CD4-positive, CD25-positive, alpha-beta regulatory T cell (primary cell): ENCODE results near the gene NANOGP8. TPM values are rescaled to one million over a fixed set of nuclear protein-coding genes. Genes with fewer than 3 reads are reported as not detected.

Experiments
- ATAC-seq, 2 donors: fragments of 150-1000 bp; cut with Tn5 transposase; one replicate each; pipeline ENCODE4 v1.10.0; 2021; ENCODE audit warnings: low read depth in 2 of 2, moderate number of reproducible peaks in 2 of 2, moderate library complexity in 1 of 2
- DNase-seq, 3 donors: peaks; one replicate each; pipeline versions ENCODE4 v3.0.0 to v3.0.0-alpha.2; 2012 to 2022; ENCODE audit warnings: mixed read lengths in 1 of 3
- H3K27ac ChIP-seq: one replicate; pipeline ENCODE4 v1.7.0; 2013; ENCODE audit warnings: mild to moderate bottlenecking, low read length; ENCODE audit not compliant: insufficient read depth, poor library complexity, severe bottlenecking
- H3K27me3 ChIP-seq: one replicate; pipeline ENCODE4 v1.7.0; 2013; ENCODE audit warnings: low read length; ENCODE audit not compliant: control insufficient read depth, insufficient read depth
- H3K36me3 ChIP-seq: one replicate; pipeline ENCODE4 v1.7.0; 2013; ENCODE audit warnings: mild to moderate bottlenecking, low read length, moderate library complexity; ENCODE audit not compliant: control insufficient read depth, insufficient read depth
- H3K4me1 ChIP-seq: 2 replicates; pipeline ENCODE4 v1.7.0; 2013; ENCODE audit warnings: mild to moderate bottlenecking, low read length; ENCODE audit not compliant: insufficient read depth, control insufficient read depth, poor library complexity, severe bottlenecking
- H3K4me3 ChIP-seq: one replicate; pipeline ENCODE4 v1.7.0; 2013; ENCODE audit warnings: low read depth, mild to moderate bottlenecking, low read length, moderate library complexity
- H3K9me3 ChIP-seq, 2 experiments: 1 replicate in 1 of 2; 2 replicates in 1 of 2; pipeline ENCODE4 v1.7.0; 2013; ENCODE audit warnings: low read length in 2 of 2, mild to moderate bottlenecking in 1 of 2, moderate library complexity in 1 of 2; ENCODE audit not compliant: control insufficient read depth in 2 of 2
- H3K27ac Mint-ChIP-seq, 3 donors: one replicate each; pipeline ENCODE4 v1.8.0; 2020 to 2022; ENCODE audit warnings: mild to moderate bottlenecking in 3 of 3, mixed read lengths in 3 of 3, moderate library complexity in 2 of 3
- H3K27me3 Mint-ChIP-seq: one replicate; pipeline ENCODE4 v1.8.0; 2022; ENCODE audit warnings: mild to moderate bottlenecking, mixed read lengths
- H3K36me3 Mint-ChIP-seq: one replicate; pipeline ENCODE4 v1.8.0; 2020; ENCODE audit warnings: mixed read lengths
- H3K4me1 Mint-ChIP-seq, 4 donors: one replicate each; pipeline ENCODE4 v1.8.0; 2020 to 2022; ENCODE audit warnings: mixed read lengths in 4 of 4, mild to moderate bottlenecking in 1 of 4
- H3K4me3 Mint-ChIP-seq, 4 donors: one replicate each; pipeline ENCODE4 v1.8.0; 2020 to 2022; ENCODE audit warnings: mild to moderate bottlenecking in 4 of 4, mixed read lengths in 4 of 4, moderate library complexity in 3 of 4
- H3K9me3 Mint-ChIP-seq, 7 donors: one replicate each; pipeline ENCODE4 v1.8.0; 2020 to 2022; ENCODE audit warnings: mixed read lengths in 7 of 7, mild to moderate bottlenecking in 3 of 7, moderate library complexity in 2 of 7
- polyA plus RNA-seq, 4 donors: library from polyadenylated mRNA; unstranded; fragments of 300-500 nt; fragmentation: Illumina TruSeq; gene quantifications; one replicate each; pipeline ENCODE4 v1.2.3, GENCODE V29; 2021
- total RNA-seq: library from RNA; stranded (reverse); gene quantifications from one replicate; pipeline ENCODE4 v1.2.3, GENCODE V29; 2022

Gene NANOGP8
- total and polyA plus RNA-seq, 5 donors from 2014 or later: not detected

GRCh38 chr15:35064576-35065190 is 20.4 kb downstream of the NANOGP8 start:
- Mint-ChIP-seq H3K9me3 (peaks cover 0 to 2% (median 0%) of the 10 kb centered on the region in 7 donors), H3K36me3 (no peaks in the 10 kb centered on the region), H3K27ac (peak overlapping the region in 1 of 3 donors; percentile 76), H3K4me1 (peaks cover 0 to 5% (median 0%) of the 10 kb centered on the region in 4 donors), H3K27me3 (peaks cover 7% of the 10 kb centered on the region), H3K4me3 (no peak overlapping the region)
- Histone ChIP-seq H3K36me3 (no peaks in the 10 kb centered on the region), H3K4me3 (no peak overlapping the region), H3K27me3 (no peaks in the 10 kb centered on the region), H3K9me3 (no peaks in the 10 kb centered on the region), H3K27ac (no peak overlapping the region), H3K4me1 (no peaks in the 10 kb centered on the region)
- DNase-seq: no peak
- no peak for ATAC-seq

GRCh38 chr15:35062738-35063099 is 22.4 kb downstream of the NANOGP8 start:
- no peak overlapping the region for H3K27ac Mint-ChIP-seq
- no peaks in the 10 kb centered on the region for H3K9me3 ChIP-seq
- no peaks in the 10 kb centered on the region for H3K36me3 ChIP-seq
- no peak overlapping the region for H3K4me3 ChIP-seq
- no peaks in the 10 kb centered on the region for H3K4me1 ChIP-seq
- H3K4me1 Mint-ChIP-seq: peaks cover 0 to 5% (median 0%) of the 10 kb centered on the region in 4 donors
- no peaks in the 10 kb centered on the region for H3K9me3 Mint-ChIP-seq
- DNase-seq (no peak), ATAC-seq (no peak)
- peaks cover 7% of the 10 kb centered on the region for H3K27me3 Mint-ChIP-seq
- no peak overlapping the region for H3K4me3 Mint-ChIP-seq
- no peak overlapping the region for H3K27ac ChIP-seq
- H3K27me3 ChIP-seq: no peaks in the 10 kb centered on the region
- H3K36me3 Mint-ChIP-seq: no peaks in the 10 kb centered on the region

GRCh38 chr15:35061825-35062737 is 23.0 kb downstream of the NANOGP8 start:
- no peak for ATAC-seq
- no peak overlapping the region for H3K27ac Mint-ChIP-seq
- Histone ChIP-seq H3K9me3 (no peaks in the 10 kb centered on the region), H3K4me1 (no peaks in the 10 kb centered on the region), H3K36me3 (no peaks in the 10 kb centered on the region), H3K27me3 (no peaks in the 10 kb centered on the region), H3K4me3 (no peak overlapping the region), H3K27ac (no peak overlapping the region)
- no peak overlapping the region for H3K4me3 Mint-ChIP-seq
- H3K36me3 Mint-ChIP-seq: no peaks in the 10 kb centered on the region
- H3K9me3 Mint-ChIP-seq: no peaks in the 10 kb centered on the region
- DNase-seq: no peak
- peaks cover 0 to 5% (median 0%) of the 10 kb centered on the region in 4 donors for H3K4me1 Mint-ChIP-seq
- peaks cover 7% of the 10 kb centered on the region for H3K27me3 Mint-ChIP-seq

- Mint-ChIP-seq H3K9me3 (no peaks in the 10 kb centered on the region), H3K4me3 (no peak overlapping the region), H3K27ac (no peak overlapping the region), H3K4me1 (peaks cover 0 to 5% (median 0%) of the 10 kb centered on the region in 4 donors), H3K36me3 (no peaks in the 10 kb centered on the region), H3K27me3 (peaks cover 7% of the 10 kb centered on the region)
- Histone ChIP-seq H3K9me3 (no peaks in the 10 kb centered on the region), H3K4me1 (no peaks in the 10 kb centered on the region), H3K27ac (no peak overlapping the region), H3K36me3 (no peaks in the 10 kb centered on the region), H3K27me3 (no peaks in the 10 kb centered on the region), H3K4me3 (no peak overlapping the region)
- no peak for DNase-seq
- ATAC-seq: no peak
These were observed 23.8 kb downstream of the NANOGP8 start for GRCh38 chr15:35061161-35061824.

GRCh38 chr15:35060591-35060990 is 24.5 kb downstream of the NANOGP8 start:
- Mint-ChIP-seq H3K4me1 (peaks cover 0 to 5% (median 0%) of the 10 kb centered on the region in 4 donors), H3K36me3 (no peaks in the 10 kb centered on the region), H3K27ac (no peak overlapping the region), H3K9me3 (peaks cover 0 to 1% (median 0%) of the 10 kb centered on the region in 7 donors), H3K27me3 (peaks cover 4% of the 10 kb centered on the region), H3K4me3 (no peak overlapping the region)
- DNase-seq: no peak
- Histone ChIP-seq H3K4me3 (no peak overlapping the region), H3K27me3 (no peaks in the 10 kb centered on the region), H3K27ac (no peak overlapping the region), H3K36me3 (no peaks in the 10 kb centered on the region), H3K4me1 (no peaks in the 10 kb centered on the region), H3K9me3 (no peaks in the 10 kb centered on the region)
- ATAC-seq: no peak

- H3K27me3 ChIP-seq: no peaks in the 10 kb centered on the region
- DNase-seq (no peak), ATAC-seq (no peak)
- no peak overlapping the region for H3K4me3 ChIP-seq
- Mint-ChIP-seq H3K27me3 (peaks cover 4% of the 10 kb centered on the region), H3K9me3 (peaks cover 0 to 1% (median 0%) of the 10 kb centered on the region in 7 donors), H3K4me1 (peaks cover 0 to 5% (median 0%) of the 10 kb centered on the region in 4 donors), H3K27ac (no peak overlapping the region), H3K36me3 (no peaks in the 10 kb centered on the region), H3K4me3 (no peak overlapping the region)
- H3K9me3 ChIP-seq: no peaks in the 10 kb centered on the region
- H3K27ac ChIP-seq: no peak overlapping the region
- H3K36me3 ChIP-seq: no peaks in the 10 kb centered on the region
- H3K4me1 ChIP-seq: no peaks in the 10 kb centered on the region
These were observed 26.5 kb downstream of the NANOGP8 start for GRCh38 chr15:35058534-35059054.

- Mint-ChIP-seq H3K27ac (no peak overlapping the region), H3K4me1 (no peaks in the 10 kb centered on the region), H3K4me3 (no peak overlapping the region), H3K9me3 (peaks cover 0 to 1% (median 0%) of the 10 kb centered on the region in 7 donors), H3K36me3 (no peaks in the 10 kb centered on the region), H3K27me3 (no peaks in the 10 kb centered on the region)
- H3K27me3 ChIP-seq: no peaks in the 10 kb centered on the region
- H3K27ac ChIP-seq: no peak overlapping the region
- H3K36me3 ChIP-seq: no peaks in the 10 kb centered on the region
- H3K9me3 ChIP-seq: no peaks in the 10 kb centered on the region
- H3K4me3 ChIP-seq: no peak overlapping the region
- no peak for ATAC-seq
- H3K4me1 ChIP-seq: no peaks in the 10 kb centered on the region
- DNase-seq: no peak
These were observed 29.5 kb downstream of the NANOGP8 start for GRCh38 chr15:35055416-35056105.
